ENCODE data around the gene ANXA6.

ANXA6 gene

GRCh38 chr5:151126199-151126645, 31.4 kb downstream of the ANXA6 start:
- peak; percentile 64 to 68 for DNase-seq

- no peak for DNase-seq
These were observed 32.2 kb downstream of the ANXA6 start for GRCh38 chr5:151125421-151125820.

GRCh38 chr5:151123897-151124751, 33.5 kb downstream of the ANXA6 start:
- peak; percentile 24 to 47 for DNase-seq

GRCh38 chr5:151122828-151123227, 34.8 kb downstream of the ANXA6 start:
- DNase-seq = no peak

- DNase-seq = no peak
These were observed 35.9 kb downstream of the ANXA6 start for GRCh38 chr5:151121665-151122064.

GRCh38 chr5:151121095-151121494, 36.5 kb downstream of the ANXA6 start:
- no peak for DNase-seq

GRCh38 chr5:151118913-151119575, 38.5 kb downstream of the ANXA6 start:
- DNase-seq = no peak

GRCh38 chr5:151115272-151115905, 42.2 kb downstream of the ANXA6 start:
- peak; percentile 69 to 79 for DNase-seq

- no peak for DNase-seq
These were observed 43.9 kb downstream of the ANXA6 start for GRCh38 chr5:151113651-151114050.

GRCh38 chr5:151110992-151111391, 46.6 kb downstream of the ANXA6 start:
- no peak for DNase-seq

GRCh38 chr5:151110122-151110681, 47.4 kb downstream of the ANXA6 start:
- DNase-seq = no peak

- no peak for DNase-seq
These were observed 49.0 kb downstream of the ANXA6 start for GRCh38 chr5:151108566-151108965.

GRCh38 chr5:151107738-151108520, 49.6 kb downstream of the ANXA6 start:
- no peak for DNase-seq

- DNase-seq = no peak
These were observed 50.5 kb downstream of the ANXA6 start for GRCh38 chr5:151107084-151107483.

- DNase-seq = no peak
These were observed 51.1 kb downstream of the ANXA6 start for GRCh38 chr5:151106509-151106908.

- no peak for DNase-seq
These were observed 51.5 kb downstream of the ANXA6 start for GRCh38 chr5:151106043-151106442.

GRCh38 chr5:151105561-151105960, 52.0 kb downstream of the ANXA6 start:
- DNase-seq = no peak

GRCh38 chr5:151104795-151105194, 52.8 kb downstream of the ANXA6 start:
- no peak for DNase-seq

GRCh38 chr5:151101746-151102145, 55.8 kb downstream of the ANXA6 start:
- no peak for DNase-seq

GRCh38 chr5:151101151-151101550, 56.4 kb downstream of the ANXA6 start:
- DNase-seq = no peak

- DNase-seq = no peak
These were observed 56.9 kb downstream of the ANXA6 start for GRCh38 chr5:151100681-151101080.

GRCh38 chr5:151098768-151099121, 58.8 kb downstream of the ANXA6 start:
- no peak for DNase-seq

All from activated CD4-positive, alpha-beta T cell treated with anti-CD3 and anti-CD28 coated beads for 4 hours (primary cell).